Measurements from ENCODE around the gene ARID1A. TPM values are rescaled to one million over a fixed set of nuclear protein-coding genes. Genes with fewer than 3 reads are reported as not detected.

ARID1A gene
- total and polyA plus RNA-seq, 2 of the 8 experiments (the other 6 are each of a cell fraction or from before 2014, with no cell fraction given): 52.1 to 103 TPM

DNA sequence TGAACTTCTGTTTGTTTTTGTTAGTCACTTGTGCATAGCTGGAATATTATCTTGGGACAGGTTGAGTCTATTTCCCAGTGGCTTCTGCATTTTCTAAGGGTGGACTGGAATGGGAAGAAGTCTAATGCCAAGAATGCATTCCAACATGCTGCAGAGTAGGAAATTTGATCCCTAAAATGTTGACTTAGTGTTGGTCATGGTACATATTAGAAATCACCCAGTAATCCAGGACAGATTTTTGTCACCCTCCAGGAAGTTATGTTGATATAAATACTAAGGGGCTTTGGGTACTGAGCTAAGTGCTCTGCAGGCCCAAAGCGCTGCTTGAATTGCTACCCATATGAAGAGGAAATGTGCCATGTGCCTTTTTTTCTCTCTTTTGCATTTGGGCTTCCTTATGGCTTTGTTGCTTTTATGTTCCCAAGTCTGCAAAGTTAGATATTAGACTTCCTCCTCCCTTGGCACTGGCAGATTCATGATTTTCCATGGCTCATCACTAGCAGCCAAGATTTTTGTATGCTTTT lies 10.0 kb downstream of the ARID1A start (continued):
- TF ChIP-seq CHD1 (IDR thresholded peaks at IDR 0.05; ENCODE audit: low read depth, low read length) (no peak), CREB1 (IDR thresholded peaks at IDR 0.05) (no peak), SAP30 (IDR thresholded peaks at IDR 0.05; ENCODE audit: insufficient read depth, insufficient replicate concordance, low read length) (no peak), ZNF274 (IDR thresholded peaks at IDR 0.05; ENCODE audit: borderline replicate concordance, extremely low read depth, low read length) (no peak), GABPA (IDR thresholded peaks at IDR 0.05; ENCODE audit: borderline replicate concordance, insufficient read depth, low read length) (no peak), KDM1A (IDR thresholded peaks at IDR 0.05; ENCODE audit: borderline replicate concordance, low read length) (no peak)
- TF ChIP-seq, protein P1, sequence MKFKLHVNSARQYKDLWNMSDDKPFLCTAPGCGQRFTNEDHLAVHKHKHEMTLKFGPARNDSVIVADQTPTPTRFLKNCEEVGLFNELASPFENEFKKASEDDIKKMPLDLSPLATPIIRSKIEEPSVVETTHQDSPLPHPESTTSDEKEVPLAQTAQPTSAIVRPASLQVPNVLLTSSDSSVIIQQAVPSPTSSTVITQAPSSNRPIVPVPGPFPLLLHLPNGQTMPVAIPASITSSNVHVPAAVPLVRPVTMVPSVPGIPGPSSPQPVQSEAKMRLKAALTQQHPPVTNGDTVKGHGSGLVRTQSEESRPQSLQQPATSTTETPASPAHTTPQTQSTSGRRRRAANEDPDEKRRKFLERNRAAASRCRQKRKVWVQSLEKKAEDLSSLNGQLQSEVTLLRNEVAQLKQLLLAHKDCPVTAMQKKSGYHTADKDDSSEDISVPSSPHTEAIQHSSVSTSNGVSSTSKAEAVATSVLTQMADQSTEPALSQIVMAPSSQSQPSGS (IDR thresholded peaks at IDR 0.05; ENCODE audit: low read length): no peak
- TF ChIP-seq, protein P2, sequence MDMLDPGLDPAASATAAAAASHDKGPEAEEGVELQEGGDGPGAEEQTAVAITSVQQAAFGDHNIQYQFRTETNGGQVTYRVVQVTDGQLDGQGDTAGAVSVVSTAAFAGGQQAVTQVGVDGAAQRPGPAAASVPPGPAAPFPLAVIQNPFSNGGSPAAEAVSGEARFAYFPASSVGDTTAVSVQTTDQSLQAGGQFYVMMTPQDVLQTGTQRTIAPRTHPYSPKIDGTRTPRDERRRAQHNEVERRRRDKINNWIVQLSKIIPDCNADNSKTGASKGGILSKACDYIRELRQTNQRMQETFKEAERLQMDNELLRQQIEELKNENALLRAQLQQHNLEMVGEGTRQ (IDR thresholded peaks at IDR 0.05; ENCODE audit: low read length): no peak

Data from H1 (cell line).